ENCODE measurements around the gene ZNF428.
"Not testable (repeated sequence)": the region's sequence is repeated elsewhere in the genome, so short reads cannot be mapped to it uniquely, and the experiment has no call there.

Gene ZNF428

GRCh38 chr19:43591904-43592772 lies 27.3 kb downstream of the ZNF428 start:
- no peak for DNase-seq

DNA sequence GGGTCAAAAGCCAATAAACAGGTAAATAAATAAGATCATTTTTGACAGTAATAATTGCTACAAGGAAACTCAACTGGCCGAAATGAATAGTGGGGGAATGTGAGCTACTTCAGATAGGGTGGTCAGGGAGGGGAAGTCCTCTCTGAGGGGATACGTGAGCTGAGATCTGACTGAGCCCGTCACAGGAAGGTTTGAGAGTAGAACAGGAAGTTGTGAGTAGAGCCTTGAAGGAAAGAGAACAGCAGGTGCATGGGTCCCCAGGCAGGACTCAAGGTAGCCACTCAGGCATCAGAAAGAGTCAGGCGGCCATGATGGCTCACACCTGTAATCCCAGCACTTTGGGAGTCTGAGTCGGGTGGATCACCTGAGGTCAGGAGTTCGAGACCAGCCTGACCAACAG lies 29.8 kb downstream of the ZNF428 start:
- DNase-seq = no peak

- no peak for DNase-seq
Measured at GRCh38 chr19:43589277-43589676, 30.2 kb downstream of the ZNF428 start.

GRCh38 chr19:43587029-43587428 lies 32.4 kb downstream of the ZNF428 start:
- DNase-seq = not testable (repeated sequence)

DNA sequence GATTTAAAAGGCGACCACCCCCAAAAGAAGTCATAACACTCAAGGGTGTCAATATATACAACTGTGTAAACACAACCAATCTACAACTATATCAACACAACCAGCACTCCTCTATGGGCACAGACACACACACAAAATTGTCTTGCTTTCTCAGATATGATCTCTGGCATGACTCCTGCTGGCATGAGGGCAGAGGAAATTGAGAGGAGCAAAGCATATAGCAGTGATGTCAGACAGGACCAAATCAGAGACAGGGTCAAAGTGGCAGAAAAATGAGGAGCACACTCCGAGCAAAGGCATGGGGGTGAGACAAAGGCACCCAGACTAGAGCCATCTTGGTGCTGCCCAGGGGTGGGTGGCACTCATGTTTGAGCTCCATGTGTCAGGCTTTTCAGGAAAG lies 33.1 kb downstream of the ZNF428 start:
- no peak for DNase-seq

GRCh38 chr19:43584484-43584883 lies 34.9 kb downstream of the ZNF428 start:
- DNase-seq = no peak

DNA sequence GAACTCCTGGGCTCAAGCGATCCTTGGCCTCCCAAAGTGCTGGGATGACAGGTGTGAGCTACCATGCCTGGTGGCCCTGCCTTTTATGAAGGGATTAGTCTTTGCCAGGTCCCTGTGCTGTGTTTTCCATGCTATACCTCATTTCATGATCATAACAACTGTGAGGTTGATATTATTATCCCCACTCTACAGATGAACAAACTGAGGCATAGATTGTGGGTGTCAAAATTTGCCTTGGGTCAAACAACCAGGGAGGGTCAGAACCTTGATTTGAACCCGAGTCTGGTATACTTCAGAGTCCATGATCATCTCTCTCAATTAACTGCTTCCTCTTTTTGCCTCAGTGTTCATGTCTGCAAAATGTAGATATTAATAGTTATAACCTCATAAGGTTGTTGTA lies 36.9 kb downstream of the ZNF428 start:
- DNase-seq = no peak

GRCh38 chr19:43581467-43581866 lies 38.0 kb downstream of the ZNF428 start:
- DNase-seq = no peak

GRCh38 chr19:43578787-43579186 lies 40.6 kb downstream of the ZNF428 start:
- no peak for DNase-seq

- DNase-seq = no peak
Measured at GRCh38 chr19:43575955-43576878, 43.2 kb downstream of the ZNF428 start.

DNA sequence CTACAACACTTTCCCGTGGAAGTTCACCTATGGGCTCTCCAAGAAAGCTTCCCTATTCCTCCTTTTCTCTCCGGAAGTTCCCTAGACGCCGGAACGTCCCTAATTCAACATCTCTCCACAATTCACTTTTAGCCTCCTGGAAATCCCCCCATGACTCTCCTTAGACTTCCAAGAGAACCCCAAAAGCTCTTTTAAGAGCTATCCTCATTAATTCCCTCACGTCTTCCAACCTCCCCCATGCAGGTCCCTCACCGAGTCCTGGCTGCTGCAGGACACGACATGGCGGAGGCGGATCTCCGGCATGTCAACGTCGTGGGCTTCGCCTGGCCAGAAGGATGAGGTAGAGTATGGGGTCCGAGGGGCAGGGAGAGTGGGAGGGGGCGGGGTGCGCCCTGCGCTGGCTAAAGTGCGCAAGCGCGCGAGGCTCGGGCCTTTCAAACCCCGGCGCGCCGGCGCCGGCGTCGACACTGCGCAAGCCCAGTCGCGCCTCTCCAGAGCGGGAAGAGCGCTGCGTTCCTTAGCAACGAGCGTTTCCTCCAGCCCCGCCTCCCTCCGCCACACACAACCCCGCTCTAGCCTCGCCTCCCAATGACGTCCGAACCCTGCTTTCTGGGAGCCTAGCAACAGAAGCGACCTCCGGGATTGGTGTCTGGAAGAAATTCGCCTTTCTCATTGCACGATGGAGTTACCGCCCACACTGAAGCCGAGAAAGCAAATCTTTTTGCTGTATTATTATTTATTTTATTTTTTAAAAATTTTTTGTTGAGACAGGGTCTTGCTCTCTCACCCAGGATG lies 44.1 kb downstream of the ZNF428 start, which contains the start of the genes PINLYP and XRCC1:
Gene PINLYP, plus strand, starts transcription at position 646 of the 795 bp plus-strand sequence. CDS start 1,391 bp downstream, outside the sequence.
Gene XRCC1, minus strand, starts transcription at position 372 of the 795 bp plus-strand sequence. Its CDS starts 69 bp downstream, at position 303.
- DNase-seq = peak; percentile 98

GRCh38 chr19:43574424-43575155 lies 44.8 kb downstream of the ZNF428 start:
- DNase-seq = peak in 1 of 2 experiments; percentile 3

DNA sequence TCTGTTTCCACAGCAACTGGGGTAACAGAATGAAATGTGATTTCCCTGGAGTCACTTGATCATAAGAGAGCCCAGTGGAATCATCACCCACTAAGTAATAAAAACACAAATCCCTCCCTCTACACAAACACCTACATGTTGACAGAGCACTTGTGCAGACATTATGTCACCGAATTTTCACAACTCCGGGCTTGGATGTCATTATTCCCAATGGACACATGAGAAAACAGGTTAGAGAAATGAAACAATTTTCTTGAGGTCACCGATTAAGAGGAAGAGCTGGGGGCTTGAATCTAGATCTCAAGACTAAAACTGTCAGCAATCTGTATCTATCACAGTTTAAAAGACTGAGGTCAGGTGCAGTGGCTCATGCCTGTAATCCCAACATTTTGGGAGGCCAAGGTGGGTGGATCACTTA lies 47.2 kb downstream of the ZNF428 start:
- DNase-seq = peak; percentile 32 to 57

DNA sequence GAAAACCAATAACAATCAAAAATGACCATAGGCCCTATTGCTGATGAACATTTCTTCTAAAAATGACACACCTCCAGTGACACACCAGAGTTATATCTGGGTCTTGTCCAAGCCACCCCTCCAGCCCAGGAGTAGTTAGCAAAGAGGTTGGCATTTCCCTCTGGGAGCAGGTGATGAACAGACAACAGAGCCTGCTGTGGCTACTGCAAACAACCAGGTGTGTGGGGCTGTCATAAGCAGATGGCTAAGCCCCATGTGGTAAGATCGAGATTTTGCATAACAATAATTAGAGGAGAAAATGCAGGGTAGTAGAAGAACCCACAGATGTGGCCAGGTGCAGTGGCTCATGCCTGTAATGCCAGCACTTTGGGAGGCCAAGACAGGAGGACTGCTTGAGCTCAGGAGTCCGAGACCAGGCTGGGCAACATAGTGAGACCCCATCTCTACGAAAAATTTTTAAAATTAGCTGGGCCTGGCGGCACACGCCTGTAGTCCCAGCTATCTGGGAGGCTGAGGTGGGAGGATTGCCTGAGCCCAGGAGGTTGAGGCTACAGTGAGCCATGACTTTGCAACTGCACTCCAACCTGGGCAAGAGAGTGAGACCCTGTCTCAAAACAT lies 49.1 kb downstream of the ZNF428 start:
- peak; percentile 73 to 92 for DNase-seq

- DNase-seq = no peak
Measured at GRCh38 chr19:43569657-43570056, 49.8 kb downstream of the ZNF428 start.

DNA sequence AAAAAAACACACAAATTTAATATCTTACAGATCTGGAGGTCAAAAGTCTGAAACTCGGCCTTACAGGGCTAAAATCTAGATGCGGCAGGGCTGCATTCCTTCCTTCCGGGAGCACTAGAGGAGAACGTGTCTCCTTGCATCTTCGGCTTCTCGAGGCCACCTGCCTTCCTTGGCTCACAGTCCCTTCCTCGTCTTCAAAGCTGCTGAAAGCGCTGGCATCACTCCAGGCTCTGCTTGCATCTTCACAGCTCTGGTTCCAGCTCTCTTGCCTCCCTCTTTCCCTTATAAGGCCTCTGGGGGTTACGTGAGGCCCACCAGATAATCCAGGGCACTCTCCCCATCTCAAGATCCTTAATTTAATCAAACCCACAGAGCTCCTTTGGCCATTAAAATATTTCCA lies 54.6 kb downstream of the ZNF428 start:
- no peak for DNase-seq

DNA sequence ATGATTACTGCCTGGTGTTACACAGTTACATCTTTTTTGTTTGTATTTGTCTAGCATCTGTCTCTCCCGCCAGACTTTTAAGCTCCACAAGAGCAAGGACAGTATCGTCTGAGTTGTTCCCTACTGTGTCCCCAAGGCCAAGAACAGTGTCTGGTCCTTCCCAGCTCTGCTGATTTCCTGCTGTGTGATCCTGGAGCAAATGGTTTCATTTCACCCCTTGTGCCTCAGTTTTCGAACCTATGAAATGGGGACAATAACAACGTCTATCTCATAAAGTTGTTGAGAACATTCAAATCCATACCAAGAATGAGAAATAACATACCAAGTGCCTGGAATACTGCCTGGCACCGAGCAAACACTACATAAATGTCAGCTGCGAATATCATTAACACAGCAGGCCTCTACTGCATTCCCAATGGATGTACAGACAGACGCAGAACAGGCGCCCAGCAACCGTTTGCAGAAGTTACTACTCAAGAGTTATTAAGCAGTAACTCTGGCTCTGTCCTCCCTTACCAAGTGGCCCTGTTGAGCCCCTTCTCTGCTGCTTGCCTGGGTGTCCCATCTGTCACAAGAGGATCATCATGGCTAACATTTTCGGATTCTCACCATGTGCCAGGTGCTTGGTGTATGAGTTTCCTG lies 55.5 kb downstream of the ZNF428 start:
- no peak for DNase-seq

DNA sequence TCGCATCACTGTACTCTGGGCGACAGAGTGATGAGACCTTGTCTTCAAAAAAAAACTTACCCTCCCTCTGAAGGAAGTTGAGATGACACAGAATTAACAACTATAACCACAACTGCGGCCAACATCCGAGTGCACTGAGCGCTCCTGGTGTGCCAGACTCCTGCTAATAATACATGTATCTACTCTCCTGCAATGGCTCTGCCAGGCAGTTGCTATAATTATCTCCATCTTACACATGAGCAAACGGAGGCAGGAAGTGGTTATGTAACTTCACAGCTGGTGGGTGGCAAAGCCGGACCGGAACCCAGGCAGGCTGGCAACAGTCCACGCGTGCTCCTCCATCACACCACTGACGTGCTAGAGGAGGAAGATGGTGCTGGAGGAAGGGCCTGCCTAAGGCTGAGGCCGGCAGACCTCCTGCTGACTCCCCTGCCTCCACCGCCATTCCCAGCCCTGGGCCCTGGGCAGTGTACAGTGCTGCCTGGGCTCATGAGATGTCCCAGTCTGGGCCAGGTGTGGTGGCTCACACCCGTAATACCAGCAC lies 56.7 kb downstream of the ZNF428 start:
- peak; percentile 82 to 93 for DNase-seq

GRCh38 chr19:43562226-43562697 lies 57.2 kb downstream of the ZNF428 start:
- no peak for DNase-seq
